Measurements from ENCODE around the gene KCNK10. TPM values are rescaled to one million over a fixed set of nuclear protein-coding genes. Genes with fewer than 3 reads are reported as not detected.
"Not testable (repeated sequence)": the region's sequence is repeated elsewhere in the genome, so short reads cannot be mapped to it uniquely, and the experiment has no call there.

The KCNK10 gene
- polyA plus RNA-seq, 1 donor, result 0.04 TPM

- DNase-seq, result no peak
Measured at GRCh38 chr14:88266474-88266873, 56.6 kb downstream of the KCNK10 start.

- no peak for DNase-seq
Measured at GRCh38 chr14:88264116-88264515, 59.0 kb downstream of the KCNK10 start.

- DNase-seq, result not testable (repeated sequence)
Measured at GRCh38 chr14:88261302-88261701, 61.8 kb downstream of the KCNK10 start.

- no peak for DNase-seq
Measured at GRCh38 chr14:88258021-88258420, 65.0 kb downstream of the KCNK10 start.

- no peak for DNase-seq
Measured at GRCh38 chr14:88256997-88257950, 65.8 kb downstream of the KCNK10 start.

- DNase-seq, result no peak
Measured at GRCh38 chr14:88255798-88256197, 67.3 kb downstream of the KCNK10 start.

- no peak for DNase-seq
Measured at GRCh38 chr14:88255196-88255595, 67.9 kb downstream of the KCNK10 start.

GRCh38 chr14:88252498-88252897 lies 70.6 kb downstream of the KCNK10 start:
- DNase-seq, result no peak

- no peak for DNase-seq
Measured at GRCh38 chr14:88251650-88252049, 71.4 kb downstream of the KCNK10 start.

GRCh38 chr14:88249266-88249665 lies 73.8 kb downstream of the KCNK10 start:
- DNase-seq, result no peak

- no peak for DNase-seq
Measured at GRCh38 chr14:88248606-88249005, 74.5 kb downstream of the KCNK10 start.

- DNase-seq, result no peak
Measured at GRCh38 chr14:88247228-88247627, 75.8 kb downstream of the KCNK10 start.

GRCh38 chr14:88245321-88245720 lies 77.7 kb downstream of the KCNK10 start:
- no peak for DNase-seq

- DNase-seq, result no peak
Measured at GRCh38 chr14:88243946-88244345, 79.1 kb downstream of the KCNK10 start.

GRCh38 chr14:88242446-88242845 lies 80.6 kb downstream of the KCNK10 start:
- no peak for DNase-seq

GRCh38 chr14:88241810-88242209 lies 81.3 kb downstream of the KCNK10 start:
- DNase-seq, result no peak

GRCh38 chr14:88234442-88234841 lies 88.6 kb downstream of the KCNK10 start:
- DNase-seq, result no peak

- no peak for DNase-seq
Measured at GRCh38 chr14:88233915-88234314, 89.2 kb downstream of the KCNK10 start.

GRCh38 chr14:88232771-88233170 lies 90.3 kb downstream of the KCNK10 start:
- no peak for DNase-seq

- DNase-seq, result no peak
Measured at GRCh38 chr14:88231603-88232002, 91.5 kb downstream of the KCNK10 start.

GRCh38 chr14:88229428-88229827 lies 93.6 kb downstream of the KCNK10 start:
- DNase-seq, result no peak

GRCh38 chr14:88228522-88229236 lies 94.4 kb downstream of the KCNK10 start:
- no peak for DNase-seq

GRCh38 chr14:88227693-88228092 lies 95.4 kb downstream of the KCNK10 start:
- DNase-seq, result no peak

- DNase-seq, result no peak
Measured at GRCh38 chr14:88225721-88226120, 97.3 kb downstream of the KCNK10 start.

All from hindlimb muscle (tissue), 1 donor.